ENCODE results near the gene CSNK1D. TPM values are rescaled to one million over a fixed set of nuclear protein-coding genes. Genes with fewer than 3 reads are reported as not detected.

CSNK1D gene
- total and polyA plus RNA-seq, 7 donors: 73.5 to 139 (median 115) TPM

DNA sequence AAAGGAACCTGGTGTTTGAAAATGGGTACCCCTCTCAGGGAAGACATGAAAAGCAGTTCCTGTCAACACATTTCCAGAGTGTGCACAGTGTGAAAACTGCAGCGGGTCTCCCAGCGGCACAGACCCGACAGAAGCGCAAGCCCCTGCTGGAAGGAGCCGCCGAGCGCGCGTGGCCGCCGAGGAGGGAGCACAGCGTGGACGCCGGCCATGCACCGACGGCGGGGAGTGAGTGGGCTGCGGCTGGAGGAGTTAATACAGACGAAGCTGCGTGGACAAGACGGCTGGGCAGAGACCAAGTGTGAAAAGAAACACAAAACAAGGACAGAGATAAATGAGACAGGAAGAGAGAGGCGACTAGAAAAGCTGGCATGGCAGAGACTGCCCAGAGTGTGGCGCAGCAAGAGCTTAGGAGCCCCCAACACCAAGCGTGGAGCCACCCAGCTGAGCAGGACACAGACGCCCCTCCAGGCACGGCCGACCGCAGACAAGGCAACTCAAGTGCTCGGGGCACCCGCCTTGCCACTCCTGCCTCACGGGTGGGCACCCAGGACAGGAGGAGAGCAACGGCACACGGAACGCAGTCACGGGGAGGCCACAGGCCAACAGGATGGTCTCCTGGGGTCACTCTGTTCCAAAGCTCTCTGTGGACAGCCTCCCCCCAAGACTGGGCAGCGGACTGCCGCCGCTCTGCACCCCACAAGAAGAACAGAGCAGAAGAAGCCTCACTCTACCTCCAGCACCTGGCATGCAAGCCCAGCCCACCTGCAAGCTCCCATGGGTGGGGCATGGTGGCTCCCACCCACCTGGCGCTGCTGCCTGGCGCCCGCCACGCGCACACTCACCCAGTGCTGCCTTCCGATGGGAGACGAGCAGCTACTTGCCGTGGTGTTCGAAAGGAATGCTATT lies 28.1 kb downstream of the CSNK1D start:
- TF ChIP-seq, protein P1, sequence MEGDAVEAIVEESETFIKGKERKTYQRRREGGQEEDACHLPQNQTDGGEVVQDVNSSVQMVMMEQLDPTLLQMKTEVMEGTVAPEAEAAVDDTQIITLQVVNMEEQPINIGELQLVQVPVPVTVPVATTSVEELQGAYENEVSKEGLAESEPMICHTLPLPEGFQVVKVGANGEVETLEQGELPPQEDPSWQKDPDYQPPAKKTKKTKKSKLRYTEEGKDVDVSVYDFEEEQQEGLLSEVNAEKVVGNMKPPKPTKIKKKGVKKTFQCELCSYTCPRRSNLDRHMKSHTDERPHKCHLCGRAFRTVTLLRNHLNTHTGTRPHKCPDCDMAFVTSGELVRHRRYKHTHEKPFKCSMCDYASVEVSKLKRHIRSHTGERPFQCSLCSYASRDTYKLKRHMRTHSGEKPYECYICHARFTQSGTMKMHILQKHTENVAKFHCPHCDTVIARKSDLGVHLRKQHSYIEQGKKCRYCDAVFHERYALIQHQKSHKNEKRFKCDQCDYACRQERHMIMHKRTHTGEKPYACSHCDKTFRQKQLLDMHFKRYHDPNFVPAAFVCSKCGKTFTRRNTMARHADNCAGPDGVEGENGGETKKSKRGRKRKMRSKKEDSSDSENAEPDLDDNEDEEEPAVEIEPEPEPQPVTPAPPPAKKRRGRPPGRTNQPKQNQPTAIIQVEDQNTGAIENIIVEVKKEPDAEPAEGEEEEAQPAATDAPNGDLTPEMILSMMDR (IDR thresholded peaks at IDR 0.05): no peak
- no peak overlapping the region for H3K4me3 ChIP-seq
- H3K9me3 ChIP-seq: no peaks in the 10 kb centered on the region
- intact Hi-C loops (cut with DNase I): loop anchor here in 1 of 2 donors (5.0 kb wide), 1 partner anchor 72 kb away; the partner anchor contains the start of gene CD7
- H3K27ac ChIP-seq: peak overlapping the region; percentile 87
- no peaks in the 10 kb centered on the region for H3K27me3 ChIP-seq (ENCODE audit: insufficient read depth in 3 of 3, low read length in 2 of 3)
- ATAC-seq (no peak), DNase-seq (peak; percentile 29 to 53)
- H3K36me3 ChIP-seq (ENCODE audit: insufficient read depth in 1 of 2, low read depth in 1 of 2): peaks cover 13 to 72% of the 10 kb centered on the region in 2 donors
- peaks cover 58% of the 10 kb centered on the region for H3K4me1 ChIP-seq
- WGBS, 3 donors: 87 to 89% (median 88%) methylated on average over 43 to 47 of the region's 47 CpGs

DNA sequence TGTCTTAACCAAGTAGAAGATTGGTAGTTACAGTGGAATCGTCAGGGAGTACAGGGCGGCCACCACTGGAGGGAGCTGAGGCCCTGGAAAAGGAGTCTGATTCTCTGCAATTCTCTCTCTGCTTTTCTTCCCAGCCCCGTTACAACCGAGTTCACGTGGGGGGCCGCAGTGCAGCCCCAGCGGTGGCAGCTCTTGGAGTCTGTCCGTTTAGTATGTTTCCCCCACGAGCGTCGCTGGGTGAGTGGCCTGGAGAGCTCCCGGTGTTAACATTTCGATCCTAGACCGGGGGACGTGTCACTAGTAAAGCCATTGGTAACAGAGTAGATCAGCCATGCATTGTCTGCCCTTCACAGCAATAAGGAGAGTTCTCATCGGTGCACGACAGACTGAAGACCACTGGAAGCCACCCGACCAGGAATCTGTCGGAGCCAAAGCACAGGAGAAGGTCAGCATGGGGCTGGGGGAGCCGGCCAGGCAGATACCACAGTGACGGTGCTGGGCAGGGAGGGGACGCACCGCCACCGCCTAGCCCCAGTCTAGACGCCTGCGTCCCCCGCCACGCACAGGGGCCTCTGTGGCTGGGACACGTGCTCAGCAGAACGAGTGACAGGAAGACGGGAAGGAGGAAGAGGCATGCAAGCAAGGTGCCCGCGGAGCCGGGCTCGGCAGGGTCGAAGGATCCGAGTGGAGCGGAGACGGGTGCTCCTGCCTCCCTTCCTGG lies 28.9 kb downstream of the CSNK1D start:
- Histone ChIP-seq H3K4me3 (no peak overlapping the region), H3K9me3 (no peaks in the 10 kb centered on the region), H3K27ac (peak overlapping the region; percentile 87), H3K27me3 (ENCODE audit: insufficient read depth in 3 of 3, low read length in 2 of 3) (no peaks in the 10 kb centered on the region), H3K36me3 (ENCODE audit: insufficient read depth in 1 of 2, low read depth in 1 of 2) (peaks cover 6 to 66% of the 10 kb centered on the region in 2 donors), H3K4me1 (peaks cover 66% of the 10 kb centered on the region)
- TF ChIP-seq, protein P1 (IDR thresholded peaks at IDR 0.05): peak; percentile 38
- ATAC-seq (no peak), DNase-seq (peak; percentile 40 to 59)
- WGBS, 3 donors: 80 to 86% (median 82%) methylated on average over 38 to 39 of the region's 39 CpGs
- intact Hi-C loops (cut with DNase I): loop anchor here in 1 of 2 donors (5.0 kb wide), 1 partner anchor 73 kb away; the partner anchor contains the start of gene CD7

DNA sequence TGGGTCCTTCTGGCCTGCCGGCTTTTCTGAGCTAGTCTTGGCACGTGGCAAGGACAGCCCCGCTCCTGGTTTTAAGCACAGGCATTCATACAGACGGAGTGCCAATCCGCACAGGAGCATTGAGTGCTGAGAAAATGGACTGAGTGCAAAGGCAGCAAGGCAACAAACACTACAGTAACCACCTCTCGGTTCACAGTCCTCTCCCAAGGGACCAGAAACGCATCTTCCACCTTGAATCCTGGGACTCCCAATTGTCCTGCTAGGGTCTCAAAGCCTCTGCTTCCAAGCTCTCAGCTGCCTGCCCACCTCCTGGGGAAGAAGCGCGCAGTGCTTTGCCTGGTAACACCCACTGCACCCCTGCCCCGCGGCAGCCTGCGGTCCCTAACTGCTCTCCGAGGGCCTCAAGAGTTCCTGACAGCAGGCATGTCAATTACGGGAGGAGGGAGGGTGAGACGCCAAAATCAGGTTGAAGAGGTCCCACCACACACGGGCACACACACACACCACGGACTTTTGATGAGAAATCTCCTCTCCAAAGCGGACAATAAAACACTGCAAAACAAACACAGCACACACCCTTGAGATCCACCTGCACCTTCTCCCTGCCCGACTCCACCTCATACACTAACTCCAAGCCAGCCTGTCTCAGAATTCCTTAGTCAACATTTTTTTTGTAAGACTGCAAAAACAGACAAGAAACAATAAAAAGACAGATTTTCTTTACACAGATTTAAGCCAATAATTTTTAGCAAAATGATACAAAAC lies 29.7 kb downstream of the CSNK1D start:
- DNase-seq (peak in 1 of 2 donors; percentile 56), ATAC-seq (no peak)
- intact Hi-C loops (cut with DNase I): no loop called here
- Histone ChIP-seq H3K27ac (peak overlapping the region; percentile 87), H3K27me3 (ENCODE audit: insufficient read depth in 3 of 3, low read length in 2 of 3) (no peaks in the 10 kb centered on the region), H3K4me3 (no peak overlapping the region), H3K9me3 (no peaks in the 10 kb centered on the region), H3K36me3 (ENCODE audit: insufficient read depth in 1 of 2, low read depth in 1 of 2) (peaks cover 5 to 66% of the 10 kb centered on the region in 2 donors), H3K4me1 (peaks cover 74% of the 10 kb centered on the region)
- WGBS, 3 donors: 80 to 90% (median 80%) methylated on average over 19 of the region's 19 CpGs
- TF ChIP-seq, protein P1 (IDR thresholded peaks at IDR 0.05): no peak

DNA sequence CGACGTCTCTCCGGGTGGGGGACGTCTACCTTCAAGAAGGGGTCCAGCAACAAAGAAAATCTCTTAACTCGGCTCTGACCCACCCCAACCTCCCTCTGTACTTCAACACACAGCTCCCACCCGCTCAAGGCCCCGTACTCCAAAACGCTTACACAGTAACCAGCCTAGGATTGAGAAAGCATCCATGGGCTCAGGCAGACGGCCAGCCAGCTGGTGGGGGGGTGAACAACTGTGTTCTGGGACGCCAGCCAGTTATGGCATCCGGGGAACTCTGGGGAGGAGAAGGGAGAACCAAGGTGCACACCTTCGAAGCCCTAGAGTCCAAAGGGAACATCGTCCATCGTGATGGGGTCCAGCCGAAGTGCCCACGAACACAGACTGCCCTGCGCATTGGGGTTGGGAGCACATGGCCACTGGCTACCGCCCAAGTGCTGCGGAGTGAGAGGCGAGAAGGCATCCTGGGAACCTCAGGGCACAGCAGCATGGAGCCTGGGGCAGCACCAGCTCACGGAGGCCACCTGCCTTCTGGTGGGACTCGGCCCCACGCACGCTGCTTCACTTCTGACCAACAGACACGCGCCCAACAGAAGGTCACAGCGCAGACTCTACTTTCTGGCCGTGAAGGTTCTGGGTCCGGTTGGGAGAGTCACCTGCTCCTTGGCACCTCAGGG lies 30.4 kb downstream of the CSNK1D start:
- TF ChIP-seq, protein P1 (IDR thresholded peaks at IDR 0.05): no peak
- Histone ChIP-seq H3K4me1 (peaks cover 81% of the 10 kb centered on the region), H3K4me3 (peak overlapping the region; percentile 31), H3K9me3 (no peaks in the 10 kb centered on the region), H3K27me3 (ENCODE audit: insufficient read depth in 3 of 3, low read length in 2 of 3) (no peaks in the 10 kb centered on the region), H3K36me3 (ENCODE audit: insufficient read depth in 1 of 2, low read depth in 1 of 2) (peaks cover 3 to 59% of the 10 kb centered on the region in 2 donors), H3K27ac (peak overlapping the region; percentile 73)
- ATAC-seq: peak; percentile 47 to 62 (median 50)
- 24 to 39% (median 30%) methylated on average over 29 of the region's 29 CpGs for WGBS, 3 donors
- DNase-seq: peak; percentile 92 to 96
- intact Hi-C loops (cut with DNase I): no loop called here
